G401.6 (cell line): Measurements from ENCODE around the gene PGLYRP4.
"Not testable (repeated sequence)": the region's sequence is repeated elsewhere in the genome, so short reads cannot be mapped to it uniquely, and the experiment has no call there.

Source experiments
- FAIRE-seq: peaks from 2 replicates; lab custom pipeline; 2012; peaks lifted over from hg19 to GRCh38; lab: Jason Lieb, UNC

The PGLYRP4 gene

DNA sequence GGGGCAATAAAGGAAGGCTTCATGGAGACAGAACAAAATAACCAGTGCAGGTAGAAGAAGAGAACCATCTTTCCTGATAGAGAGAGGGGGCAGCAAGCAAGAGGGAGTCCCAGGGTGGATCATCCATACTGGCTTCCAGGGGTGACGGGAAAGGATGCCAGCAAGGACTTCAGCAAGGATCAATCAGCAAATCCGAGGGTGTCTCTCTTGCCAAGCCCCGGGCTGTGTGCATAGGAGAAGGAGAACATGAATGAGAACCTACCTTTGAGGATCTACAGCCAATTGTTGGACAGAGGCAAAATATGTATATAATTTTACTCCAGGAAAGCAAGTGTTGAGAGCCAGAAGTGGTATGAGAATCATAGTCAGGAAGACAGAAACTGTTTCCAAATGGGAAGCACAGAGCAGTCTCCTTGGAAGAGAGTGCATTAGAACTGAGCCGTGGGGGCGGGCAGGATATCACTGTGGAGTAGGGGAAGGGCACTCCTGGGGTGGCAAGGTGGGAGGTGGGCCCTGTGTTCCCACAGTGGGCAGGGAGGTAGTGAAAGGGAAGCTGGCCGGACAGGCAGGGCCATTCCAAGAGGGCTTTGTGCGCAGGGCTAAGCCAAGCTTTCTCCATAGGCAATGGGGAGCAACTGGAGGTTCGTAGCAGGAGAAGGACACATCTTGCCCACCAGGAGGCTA, 7.9 kb upstream of the PGLYRP4 start:
- no peak for FAIRE-seq

DNA sequence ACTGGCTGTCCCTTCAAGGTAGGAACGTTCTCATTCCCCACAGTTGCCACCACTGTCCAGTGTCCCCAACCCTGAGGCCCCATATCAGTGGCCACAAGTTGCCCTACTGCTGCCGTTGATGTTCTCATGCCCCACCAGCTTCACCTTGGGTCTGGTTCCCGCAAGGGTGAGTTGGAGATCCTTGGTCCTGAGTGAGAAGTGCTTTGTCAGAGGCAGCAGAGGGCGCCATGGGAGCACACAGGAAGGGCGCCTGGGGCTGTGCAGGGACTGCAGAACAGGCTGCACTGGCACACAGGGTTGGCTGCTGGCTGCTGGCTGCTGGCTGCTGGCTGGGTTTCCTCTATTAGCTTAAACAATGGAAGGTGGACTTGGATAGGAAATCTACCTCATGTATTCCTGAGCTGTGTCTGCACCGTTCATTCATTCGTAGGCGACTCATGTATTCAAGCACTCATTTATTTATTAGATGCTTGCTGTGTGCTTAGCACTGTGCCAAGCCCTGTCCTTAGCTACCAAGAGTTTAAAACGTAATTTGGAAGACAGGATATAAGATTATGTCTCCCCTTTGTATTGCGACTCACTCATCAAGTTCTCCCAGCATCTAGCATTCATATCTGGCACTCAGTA, 6.9 kb upstream of the PGLYRP4 start:
- FAIRE-seq: no peak

DNA sequence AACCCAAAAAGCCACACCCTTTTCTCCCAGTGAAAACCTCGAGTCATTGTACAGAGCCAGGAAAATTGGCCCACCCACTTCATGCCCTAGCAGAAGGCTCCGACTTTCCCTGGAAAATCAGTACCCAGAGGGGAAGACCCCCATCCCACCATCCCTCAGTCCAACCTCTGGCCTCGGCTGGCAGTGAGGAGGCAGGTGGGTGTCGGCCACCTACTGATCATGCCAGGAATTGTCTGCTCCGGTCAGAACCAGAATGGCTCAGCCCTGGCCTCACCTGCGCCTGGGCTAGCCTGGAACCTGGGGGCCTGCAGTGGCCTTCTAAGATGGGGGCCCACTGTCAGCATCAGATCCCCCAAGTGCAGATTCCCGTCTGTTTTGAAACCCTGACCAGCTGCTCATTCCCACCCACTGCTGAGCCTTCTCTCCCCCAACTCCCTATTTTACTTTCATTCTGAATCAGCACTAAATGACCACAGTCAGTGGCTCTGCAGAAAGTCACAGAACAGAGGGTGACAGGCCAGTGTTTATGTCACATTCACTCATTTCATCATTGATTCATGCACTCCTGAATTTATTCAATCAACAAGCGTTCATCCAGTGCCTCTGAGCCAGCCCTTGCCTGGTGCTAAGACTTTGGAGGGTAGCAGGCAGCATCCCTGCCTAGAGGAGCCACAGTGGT, 6.0 kb upstream of the PGLYRP4 start:
- FAIRE-seq: no peak

DNA sequence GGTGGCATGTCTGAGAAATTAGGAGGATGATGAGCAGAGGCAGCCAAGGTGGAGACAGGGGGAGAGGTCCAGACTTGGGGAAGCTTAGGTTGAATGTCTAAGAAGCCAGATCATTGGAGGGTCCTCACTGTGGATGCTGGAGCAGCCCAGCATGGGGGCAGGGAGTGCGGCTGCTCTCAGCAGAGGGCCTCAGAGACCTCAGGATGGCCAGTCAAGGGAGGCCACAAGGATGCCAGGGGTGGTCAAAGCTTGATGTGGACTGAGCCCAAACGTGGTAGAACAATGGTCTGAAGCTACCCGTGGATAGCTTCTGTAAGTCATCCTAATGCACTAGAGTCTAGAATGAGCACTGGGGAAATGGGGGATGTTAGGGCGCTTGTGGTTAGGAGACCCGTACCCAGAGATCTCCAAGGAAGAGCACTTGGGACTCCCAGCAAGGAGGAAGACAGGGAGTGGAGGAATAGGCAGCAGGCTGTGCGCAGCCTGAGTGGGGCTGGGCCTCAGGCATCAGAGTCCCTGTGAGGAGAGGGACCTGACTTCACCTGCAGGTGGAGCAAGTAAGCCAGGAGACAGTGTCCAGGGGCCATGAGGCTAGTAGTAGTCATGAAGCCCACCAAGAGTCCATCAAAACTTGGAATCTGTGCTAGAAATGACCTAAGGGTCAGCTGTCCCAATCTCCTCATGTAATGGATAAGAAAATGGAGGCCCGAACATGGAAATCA, 4.7 kb upstream of the PGLYRP4 start:
- FAIRE-seq: no peak

DNA sequence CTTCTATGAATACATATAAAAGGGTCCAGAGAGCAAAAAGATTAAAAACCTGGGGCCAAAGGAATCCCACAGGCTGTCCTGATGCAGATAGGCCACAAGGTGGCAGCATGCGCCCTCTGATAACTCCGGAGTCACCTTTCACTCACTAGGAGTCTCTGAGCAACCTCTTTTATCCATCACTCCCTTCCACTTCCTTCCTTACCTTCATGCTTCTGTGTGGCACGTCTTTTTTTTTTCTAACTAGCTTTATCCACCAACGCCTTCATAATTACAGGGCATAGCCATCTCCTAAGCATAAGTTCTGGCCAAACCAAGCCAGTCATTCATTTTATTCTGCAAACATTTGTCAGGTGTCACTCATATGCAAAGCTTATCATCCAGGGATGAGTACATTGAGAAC, 3.9 kb upstream of the PGLYRP4 start:
- FAIRE-seq: peak; percentile 58

DNA sequence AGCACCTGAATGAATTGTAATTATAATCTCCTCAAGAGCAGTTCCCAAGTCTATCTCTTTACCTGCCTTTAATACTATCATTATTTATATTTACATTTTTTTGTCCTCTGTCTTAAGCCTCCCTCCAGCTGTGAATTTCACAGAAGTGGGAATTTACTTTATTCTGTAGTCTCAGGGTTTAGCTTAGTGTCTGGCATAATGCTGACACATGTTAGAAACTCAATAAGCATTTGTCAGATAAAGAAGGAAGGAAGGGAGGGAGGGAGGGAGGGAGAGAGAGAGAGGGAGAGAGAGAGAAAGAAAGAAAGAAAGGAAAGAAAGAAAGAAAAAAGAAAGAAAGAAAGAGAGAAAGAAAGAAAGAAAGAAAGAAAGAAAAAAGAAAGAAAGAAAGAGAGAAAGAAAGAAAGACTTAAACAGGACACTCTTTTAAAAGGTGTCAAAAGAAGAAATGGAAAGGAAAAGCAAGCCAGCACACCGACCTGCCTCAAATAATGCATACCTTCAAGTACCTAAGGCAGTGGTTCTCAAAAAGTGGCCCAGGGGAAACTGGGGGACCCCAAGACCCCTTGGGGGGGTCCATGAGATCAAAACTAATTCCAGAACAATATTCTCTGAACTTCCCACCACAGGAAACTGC, 1.8 kb upstream of the PGLYRP4 start:
- no peak for FAIRE-seq

DNA sequence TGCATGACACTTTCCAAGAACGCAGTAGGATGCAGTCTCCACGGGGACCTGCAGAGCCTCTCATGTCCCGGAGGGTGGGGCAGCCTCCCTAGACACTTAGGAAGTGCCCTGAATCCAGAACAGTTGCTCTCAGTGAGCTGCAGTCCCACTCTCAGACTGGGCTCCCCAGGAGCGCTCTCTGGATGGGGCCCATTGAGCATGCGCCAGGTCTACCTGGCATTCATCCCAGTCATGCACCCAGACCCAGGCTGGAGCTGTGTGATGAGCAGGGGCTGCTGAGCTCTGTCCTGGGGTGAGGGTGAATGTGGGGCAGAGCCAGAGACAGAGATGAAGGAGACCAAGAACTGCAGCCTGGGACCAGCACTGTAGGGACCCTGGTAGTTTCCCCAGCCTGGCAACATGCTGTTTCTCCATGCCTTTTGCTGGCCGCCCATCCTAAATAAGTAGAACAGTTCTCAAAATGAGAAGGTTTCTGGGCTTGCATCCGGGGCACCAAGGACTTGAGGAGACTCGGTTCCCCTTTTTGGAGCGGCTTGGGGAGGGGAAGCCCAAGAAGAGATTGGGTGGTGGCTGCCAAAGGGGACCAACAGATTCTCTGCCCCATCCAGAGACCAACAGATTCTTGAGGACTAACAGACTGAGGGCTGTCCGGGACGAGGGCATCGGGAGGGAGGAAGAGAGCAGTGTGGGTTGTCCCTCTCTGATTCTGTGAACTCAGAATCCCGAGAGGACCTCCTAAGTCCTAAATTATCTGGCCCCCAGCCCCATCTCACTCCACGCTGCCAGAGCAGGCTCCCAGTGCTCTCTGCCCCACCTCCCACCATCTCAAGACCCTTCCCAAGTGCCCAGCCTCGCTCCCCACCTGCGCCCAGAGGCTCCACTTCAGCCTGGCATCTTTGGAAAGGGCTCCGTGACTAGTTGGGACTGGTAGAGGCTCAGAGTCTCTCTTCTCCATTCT, 1.0 kb upstream of the PGLYRP4 start:
- no peak for FAIRE-seq

DNA sequence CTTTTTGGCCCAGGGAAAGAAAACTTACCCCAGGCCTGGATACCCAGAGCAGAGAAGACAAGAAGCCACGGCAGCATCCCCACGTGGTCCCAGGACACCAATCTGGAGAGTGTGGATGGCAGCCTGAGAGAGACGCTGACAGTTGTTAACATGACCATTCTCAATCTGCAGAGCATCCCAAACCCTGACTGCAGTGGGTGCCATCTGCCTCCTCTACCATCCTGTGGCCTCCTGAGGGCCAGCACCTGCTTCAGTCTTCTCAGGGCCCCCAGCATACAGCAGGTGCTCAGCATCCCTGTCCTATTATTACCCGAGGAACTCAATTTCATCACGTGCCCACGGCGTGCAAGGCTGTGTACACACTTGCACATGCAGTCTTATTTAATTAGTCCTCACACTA, 785 bp downstream of the PGLYRP4 start:
- no peak for FAIRE-seq

DNA sequence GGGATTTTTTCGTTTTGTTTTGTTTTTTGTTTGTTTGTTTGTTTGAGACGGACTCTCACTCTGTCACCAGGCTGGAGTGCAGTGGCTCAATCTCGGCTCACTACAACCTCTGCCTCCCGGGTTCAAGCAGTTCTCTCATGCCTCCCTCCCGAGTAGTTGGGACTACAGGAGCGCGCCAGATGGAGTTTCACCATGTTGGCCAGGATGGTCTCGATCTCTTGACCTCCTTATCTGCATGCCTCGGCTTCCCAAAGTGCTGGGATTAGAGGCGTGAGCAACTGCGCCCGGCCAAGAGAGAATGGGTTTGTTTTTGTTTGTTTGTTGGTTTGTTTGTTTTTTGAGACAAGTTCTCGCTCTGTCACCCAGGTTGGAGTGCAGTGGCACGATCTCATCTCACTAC, 1.6 kb downstream of the PGLYRP4 start:
- FAIRE-seq: not testable (repeated sequence)

DNA sequence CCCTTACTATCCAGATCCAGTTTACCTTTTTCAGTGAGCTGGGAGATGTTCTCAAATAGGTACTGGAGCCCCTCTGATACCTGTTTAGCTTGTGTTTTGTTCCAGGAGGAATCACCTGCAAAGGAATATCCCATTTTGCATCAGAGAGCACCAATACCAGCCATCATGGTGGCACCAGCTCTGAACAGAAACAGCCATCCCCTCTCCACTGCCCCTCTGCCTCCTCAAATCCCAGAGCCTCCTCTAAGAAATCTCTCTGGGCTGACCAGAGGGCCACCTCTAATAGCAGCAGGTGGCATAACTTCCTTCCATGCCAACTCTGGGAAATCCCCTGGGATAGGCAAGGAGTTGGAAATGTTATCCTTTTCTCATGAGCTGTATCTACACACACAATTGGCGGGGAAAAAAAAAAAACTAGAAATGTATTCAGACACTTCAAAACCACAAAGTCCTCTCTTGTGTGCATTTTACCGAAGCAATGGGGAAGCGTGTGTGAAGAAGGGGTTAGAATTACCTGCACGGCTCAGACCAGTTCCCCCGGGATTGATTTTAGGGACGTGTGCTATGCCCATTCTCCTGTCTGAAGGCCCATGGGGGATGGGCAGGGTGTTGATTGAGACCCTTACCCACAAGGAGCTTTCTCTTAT, 2.4 kb downstream of the PGLYRP4 start:
- FAIRE-seq: no peak

DNA sequence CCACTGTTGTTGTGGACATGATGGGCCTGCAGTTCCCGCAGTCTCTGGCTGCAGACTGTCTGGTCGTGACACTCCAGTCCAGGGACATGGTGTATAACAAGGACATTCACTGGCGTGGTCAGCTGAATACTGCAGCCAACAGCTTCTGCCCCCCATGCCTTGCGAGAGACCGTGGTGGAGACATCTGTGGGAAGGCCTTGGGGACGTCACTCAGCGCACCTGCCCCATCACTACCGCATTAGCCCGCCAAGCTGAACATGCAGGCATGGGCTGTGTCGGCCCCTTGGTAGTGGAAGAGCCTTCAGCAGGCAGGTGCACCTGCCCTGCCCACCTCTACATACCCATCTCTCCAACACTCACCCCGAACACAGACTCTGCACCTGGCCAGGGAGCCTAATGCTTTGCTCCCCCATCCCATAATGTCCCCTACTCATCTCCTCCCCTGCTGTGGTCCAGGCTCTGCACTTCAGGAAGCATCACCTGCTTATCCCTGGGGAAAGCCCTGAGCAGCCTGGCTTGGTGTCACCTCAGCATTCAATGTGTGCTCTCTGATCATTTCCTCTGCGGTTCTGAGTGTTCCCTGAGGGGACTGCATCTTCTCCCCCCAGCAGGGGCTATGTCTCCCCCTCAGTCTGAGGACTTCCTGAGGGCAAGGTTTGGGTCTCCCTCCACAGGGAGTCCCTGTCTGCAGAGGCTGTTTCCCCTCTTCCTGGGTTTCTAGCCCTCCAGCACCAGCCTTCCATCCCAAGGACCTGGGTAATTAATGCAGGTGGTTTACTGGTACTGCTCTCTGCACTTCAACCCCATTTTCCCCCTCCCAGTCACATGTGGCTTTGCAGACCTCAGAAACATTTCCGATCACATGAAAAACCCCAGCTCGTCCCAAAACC, 3.2 kb downstream of the PGLYRP4 start:
- FAIRE-seq: no peak

DNA sequence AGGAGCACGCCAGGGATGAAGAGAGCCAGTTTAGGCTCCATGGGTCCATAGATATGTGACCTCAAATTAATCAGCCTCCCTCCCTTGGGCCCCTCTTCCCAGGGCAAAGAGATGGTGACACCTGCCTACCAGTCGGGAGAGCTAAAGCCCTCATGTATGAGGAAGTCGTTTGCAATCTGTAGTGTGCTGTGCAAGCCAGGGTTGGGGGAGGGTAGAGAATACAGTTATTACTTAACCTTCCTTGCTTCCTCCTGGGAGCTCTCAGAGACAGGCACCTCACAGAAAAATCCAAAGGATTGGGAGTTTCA, 4.0 kb downstream of the PGLYRP4 start:
- no peak for FAIRE-seq

DNA sequence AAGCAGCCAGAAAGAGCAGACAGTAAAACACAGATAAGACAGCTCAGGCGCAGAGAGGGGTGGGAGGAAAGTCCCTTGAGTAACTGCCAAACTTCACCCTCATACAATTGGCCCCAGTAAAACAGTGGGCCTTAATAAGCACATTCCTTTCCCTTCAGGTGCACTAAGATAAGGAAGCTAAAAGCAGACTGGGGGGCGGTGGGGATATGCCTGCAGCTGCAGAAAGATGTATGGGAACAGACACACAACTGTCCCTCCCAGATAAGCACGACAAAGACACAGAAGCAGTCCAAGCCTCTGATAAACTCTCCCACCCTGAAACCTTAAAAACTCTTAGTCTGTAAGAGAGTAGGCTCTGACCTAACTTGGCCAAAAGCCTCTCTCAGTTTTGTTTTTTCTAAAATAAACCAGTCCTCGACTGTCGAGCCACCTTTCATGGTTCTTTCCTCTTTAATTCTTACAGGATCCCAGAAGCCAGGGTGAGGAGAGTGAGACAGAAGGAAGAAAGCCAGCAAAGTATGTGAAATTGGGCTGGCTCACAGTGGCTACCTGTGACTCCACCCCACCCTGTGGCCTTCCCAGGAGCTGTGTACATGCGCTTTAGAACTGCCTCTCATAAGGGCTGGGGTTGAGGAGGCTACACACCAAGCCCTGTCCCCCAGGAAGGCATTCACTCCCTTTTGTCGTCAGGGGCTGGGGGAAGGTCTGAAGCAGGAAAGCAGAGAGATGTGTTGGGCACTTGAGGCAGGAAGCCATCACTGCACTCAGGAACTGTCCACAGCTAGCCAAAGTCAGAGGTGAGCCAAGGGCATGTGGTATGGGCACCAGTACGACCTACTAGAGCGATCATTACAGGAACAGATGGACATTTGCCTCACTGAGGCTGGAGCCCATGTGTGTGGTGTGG, 4.6 kb downstream of the PGLYRP4 start:
- FAIRE-seq: no peak

DNA sequence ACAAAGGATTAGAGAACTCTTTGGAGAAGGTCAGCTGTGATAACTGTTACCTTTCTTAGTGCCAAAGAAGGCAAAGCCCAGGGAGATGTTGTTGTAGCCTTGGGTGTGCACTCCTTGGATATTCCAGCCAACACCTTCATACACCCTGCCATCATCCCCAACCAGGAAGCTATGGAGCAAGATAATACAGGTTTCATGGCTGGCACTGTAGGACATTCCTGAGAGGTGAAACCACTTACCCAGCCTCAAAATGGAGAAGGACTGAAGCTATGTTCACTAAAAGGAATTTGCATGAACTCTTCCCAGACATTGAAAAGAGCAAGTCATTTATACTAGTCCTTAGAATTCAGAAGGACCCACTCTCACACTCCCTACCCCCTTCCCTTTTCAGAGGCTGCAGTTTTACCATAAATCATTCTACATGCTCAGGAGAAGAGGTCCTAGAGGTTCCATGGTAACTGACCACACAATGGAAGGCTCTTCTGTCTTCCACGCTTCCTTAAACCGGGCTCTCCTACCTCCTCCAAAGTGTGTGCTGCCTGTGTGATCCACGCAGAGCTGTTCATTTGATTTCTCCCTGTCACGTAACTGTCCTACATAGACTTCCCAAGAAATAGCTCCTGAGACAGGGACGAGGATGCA, 5.5 kb downstream of the PGLYRP4 start:
- FAIRE-seq: no peak

DNA sequence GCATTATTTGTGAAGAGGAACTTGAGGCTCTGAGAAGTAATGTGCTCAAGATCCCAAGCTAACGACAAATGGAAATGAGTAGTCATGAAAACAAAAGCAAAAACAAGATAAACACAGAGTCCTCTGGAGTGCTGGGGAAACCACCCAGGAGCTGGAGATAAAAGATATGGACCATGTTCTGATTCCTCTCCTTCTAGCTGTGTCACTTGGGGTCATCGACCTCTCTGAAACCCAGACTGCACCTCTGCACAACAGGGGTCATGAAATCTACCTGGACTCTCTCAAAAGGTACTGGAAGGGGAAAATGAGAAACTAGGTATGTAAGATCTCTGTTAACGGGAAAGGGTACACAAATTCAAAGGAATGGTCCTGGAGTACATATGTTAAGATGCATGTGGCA, 6.5 kb downstream of the PGLYRP4 start:
- FAIRE-seq: no peak

DNA sequence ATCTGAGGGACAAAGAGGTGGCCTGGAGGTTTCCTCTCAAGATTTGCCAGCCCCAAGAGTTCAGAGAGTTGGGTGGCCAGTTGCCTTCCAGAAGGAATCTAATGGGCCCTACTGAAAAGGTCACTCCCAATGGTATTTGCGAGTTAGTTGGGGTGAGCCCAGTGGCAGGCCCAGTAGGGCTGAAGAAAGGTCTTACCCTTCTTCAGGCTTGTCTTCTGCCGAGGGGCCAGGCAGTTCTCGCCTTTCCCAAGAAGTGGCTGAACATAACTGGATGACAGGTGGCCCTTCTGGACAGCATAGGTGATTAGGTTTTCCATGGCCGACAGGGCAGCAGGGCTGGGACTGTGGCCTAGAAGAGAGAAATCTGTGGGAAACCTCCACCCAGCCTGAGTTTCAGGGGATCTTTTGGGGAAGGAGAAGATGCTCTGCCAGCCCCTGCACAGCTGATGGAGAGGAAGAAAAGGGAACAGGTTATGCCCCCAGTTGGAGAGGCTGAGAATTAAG, 7.2 kb downstream of the PGLYRP4 start:
- no peak for FAIRE-seq

DNA sequence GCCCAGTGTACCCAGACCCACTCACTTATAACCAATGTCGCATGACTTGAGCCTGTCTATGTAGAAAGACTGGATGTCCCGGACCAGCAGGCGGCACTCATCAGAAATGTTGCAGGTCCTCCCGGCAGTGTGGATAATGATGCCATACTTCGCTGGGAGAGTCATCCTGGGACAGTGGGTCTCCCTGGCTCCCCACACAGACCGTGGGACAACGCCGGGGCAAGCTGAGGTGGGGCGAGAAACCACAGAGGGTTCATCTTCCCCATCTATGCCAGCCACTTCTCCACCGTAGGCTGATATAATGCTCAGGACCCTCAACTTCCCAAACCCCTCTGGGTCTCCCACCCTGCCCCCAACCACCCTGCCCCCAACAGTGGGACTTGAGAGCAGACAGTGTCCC, 8.3 kb downstream of the PGLYRP4 start:
- FAIRE-seq: no peak

DNA sequence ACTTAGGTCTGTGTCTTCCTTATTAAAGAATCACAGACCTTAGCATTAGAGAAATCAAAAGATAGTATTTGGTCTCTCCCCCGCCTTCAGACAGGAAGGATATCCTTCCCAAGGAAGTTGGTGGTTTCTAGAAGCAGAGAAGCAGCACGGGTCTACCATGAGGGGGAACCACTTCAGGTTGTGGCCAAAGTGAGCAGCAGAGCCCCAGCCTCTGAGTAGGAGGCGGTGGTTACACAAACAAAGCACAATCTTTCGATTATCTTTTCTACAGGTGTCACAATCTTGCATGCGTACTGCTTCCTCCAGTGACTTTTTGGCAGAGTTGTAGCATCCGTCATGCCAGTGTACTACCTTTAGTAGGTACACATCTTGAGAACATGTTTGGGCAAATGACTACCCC, 8.8 kb downstream of the PGLYRP4 start:
- FAIRE-seq: no peak
